Stomach smooth muscle (tissue), 2 donors: ENCODE measurements around the gene ELAVL1.
A peak's percentile ranks its signal among the peaks of the same experiment; 100 is the strongest.
"Not testable (repeated sequence)": the region's sequence is repeated elsewhere in the genome, so short reads cannot be mapped to it uniquely, and the experiment has no call there.

ENCODE experiments used
- H3K27ac ChIP-seq: one replicate; pipeline ENCODE4 v1.7.0; 2013; ENCODE audit warnings: mild to moderate bottlenecking, low read length, inconsistent platforms
- H3K27me3 ChIP-seq, 2 donors: one replicate each; pipeline ENCODE4 v1.7.0; 2013; ENCODE audit warnings: low read length in 2 of 2; ENCODE audit not compliant: insufficient read depth in 2 of 2, control insufficient read depth in 1 of 2
- H3K36me3 ChIP-seq, 2 donors: one replicate each; pipeline ENCODE4 v1.7.0; 2013; ENCODE audit warnings: low read length in 2 of 2; ENCODE audit not compliant: control insufficient read depth in 2 of 2, insufficient read depth in 2 of 2
- H3K4me1 ChIP-seq: one replicate; pipeline ENCODE4 v1.7.0; 2013; ENCODE audit warnings: low read length; ENCODE audit not compliant: control insufficient read depth, insufficient read depth
- H3K4me3 ChIP-seq, 2 donors: one replicate each; pipeline ENCODE4 v1.7.0; 2013; ENCODE audit warnings: low read length in 2 of 2
- H3K9ac ChIP-seq, 2 donors: one replicate each; pipeline ENCODE4 v1.7.0; 2013; ENCODE audit warnings: low read length in 2 of 2, mild to moderate bottlenecking in 1 of 2
- H3K9me3 ChIP-seq, 2 donors: one replicate each; pipeline ENCODE4 v1.7.0; 2013; ENCODE audit warnings: low read length in 2 of 2; ENCODE audit not compliant: control insufficient read depth in 2 of 2
- donor health status: healthy.
- donor health status: Pancreatic carcinoma.

Gene ELAVL1

DNA sequence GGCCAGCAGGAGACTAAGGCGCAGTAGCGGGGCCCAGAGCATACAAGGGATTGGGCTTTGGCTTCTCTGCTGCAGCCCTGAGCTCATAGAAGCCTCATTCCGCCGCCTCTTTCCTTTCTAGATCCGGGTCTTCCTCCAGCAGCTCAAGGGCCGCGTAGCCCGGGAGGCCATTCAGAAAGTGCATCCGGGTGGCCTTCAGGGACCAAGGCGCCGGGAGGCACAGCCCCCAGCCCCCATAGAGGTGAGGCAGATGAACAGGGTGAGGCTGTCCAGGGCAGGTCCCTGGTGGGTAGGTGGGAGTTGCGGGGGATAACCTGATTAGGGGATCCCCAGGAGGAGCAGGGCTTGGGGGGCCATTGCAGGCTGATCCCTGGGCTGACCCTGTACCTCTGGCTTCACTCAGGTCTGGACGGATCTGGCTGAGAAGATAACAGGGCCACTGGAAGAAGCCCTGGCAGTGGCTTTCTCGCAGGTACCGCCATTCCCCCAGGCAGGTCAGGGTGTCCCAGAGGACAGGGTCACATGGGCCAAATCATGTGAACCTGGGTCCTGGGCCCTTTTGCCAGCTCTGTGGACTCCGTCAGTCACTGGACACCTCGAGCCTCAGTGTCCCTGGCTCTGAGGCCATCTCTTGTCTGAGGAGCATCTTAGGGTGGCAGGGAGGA lies 84.0 kb downstream of the ELAVL1 start:
- peak overlapping the region; percentile 72 to 82 for H3K9ac ChIP-seq
- H3K36me3 ChIP-seq, result peaks cover 3 to 6% of the 10 kb centered on the region in 2 donors
- H3K27ac ChIP-seq, result peak overlapping the region; percentile 84
- H3K27me3 ChIP-seq, result peaks cover 14 to 24% of the 10 kb centered on the region in 2 donors
- H3K4me1 ChIP-seq, result peaks cover 69% of the 10 kb centered on the region
- peak overlapping the region; percentile 74 to 81 for H3K4me3 ChIP-seq
- H3K9me3 ChIP-seq, result no peaks in the 10 kb centered on the region

DNA sequence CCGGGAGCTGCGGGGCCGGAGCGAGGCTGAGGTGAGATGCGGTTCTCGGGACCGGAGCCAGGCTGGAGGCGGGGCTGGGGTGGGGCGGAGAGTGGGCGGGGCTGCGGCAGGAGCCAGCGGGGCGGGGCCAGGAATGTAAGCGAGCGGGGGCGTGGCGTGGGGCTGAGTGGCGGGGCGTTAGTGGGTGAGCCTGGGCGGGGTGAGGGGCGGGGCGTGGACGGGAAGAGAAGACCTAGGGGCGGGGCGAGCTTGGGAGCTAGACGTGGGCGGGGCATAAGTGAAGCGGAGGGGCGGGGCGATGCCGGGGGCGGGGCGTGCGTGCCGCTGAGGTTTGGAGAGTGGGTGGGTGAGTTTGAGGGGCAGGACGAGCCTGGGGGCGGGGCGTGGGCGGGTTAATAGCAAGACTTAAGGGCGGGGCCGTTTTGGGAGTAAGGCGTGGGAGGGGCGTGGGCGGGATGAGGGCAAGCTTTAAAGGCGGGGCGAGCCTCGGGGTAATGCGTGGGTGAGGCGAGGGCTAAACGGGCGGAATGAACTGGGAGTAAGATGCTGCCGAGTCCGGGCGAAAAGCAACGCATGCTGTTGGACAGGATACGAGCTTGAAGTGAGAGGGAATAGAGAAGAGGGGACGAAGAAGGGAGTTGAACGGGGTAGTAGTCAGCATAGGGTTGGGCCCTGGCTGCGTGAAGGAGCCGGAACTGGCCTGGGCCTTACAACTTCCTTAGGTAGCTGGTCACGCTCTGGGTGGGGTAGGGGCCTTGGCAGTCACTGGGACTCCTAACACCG lies 84.7 kb downstream of the ELAVL1 start:
- Histone ChIP-seq H3K27me3 (peaks cover 18 to 31% of the 10 kb centered on the region in 2 donors), H3K4me1 (peaks cover 72% of the 10 kb centered on the region)

DNA sequence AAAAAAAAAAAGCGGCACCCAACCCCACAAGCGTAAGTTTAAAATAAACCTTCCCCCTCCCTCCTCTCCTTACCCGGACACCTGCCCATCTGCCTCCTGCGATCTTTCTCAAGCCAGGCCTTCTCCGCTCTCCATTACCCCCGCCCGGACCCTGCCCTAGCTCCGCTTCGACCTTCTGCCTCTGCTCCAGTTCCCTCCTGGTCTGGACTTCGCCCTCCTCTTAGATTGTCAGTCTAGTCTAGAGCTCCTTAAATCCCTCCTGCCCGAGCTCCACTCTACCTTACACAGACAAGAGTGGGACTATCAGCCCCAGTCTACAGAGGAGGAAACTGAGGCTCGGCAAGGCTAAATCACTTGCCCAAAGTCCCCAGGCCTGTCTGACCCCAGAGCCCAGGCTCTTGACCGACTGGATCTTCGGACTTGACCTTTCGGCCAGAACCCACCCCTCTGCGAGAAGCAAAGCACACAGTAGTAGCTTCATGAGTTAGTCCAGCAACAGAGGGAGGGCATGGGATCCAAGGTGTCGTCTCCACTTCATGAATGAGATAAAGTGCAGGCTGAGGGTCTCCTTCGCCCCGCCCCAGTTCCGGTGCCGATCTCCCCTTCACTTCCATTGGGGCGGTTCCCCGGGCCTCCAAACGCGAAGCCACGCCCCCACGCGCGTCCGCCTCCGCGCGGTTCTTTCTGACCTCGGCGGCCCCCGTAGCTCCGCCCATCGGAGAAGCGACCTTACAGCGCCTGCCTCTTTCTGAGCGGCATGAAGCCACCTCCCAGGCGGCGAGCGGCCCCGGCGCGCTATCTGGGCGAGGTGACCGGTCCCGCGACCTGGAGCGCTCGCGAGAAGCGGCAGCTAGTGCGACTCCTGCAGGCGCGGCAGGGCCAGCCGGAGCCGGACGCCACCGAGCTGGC lies 85.6 kb downstream of the ELAVL1 start, which contains the start of gene SNAPC2:
Gene SNAPC2 (plus strand): TSS at position 729 of the 909 bp plus-strand sequence. CDS start 29 bp downstream, at position 758.
- Histone ChIP-seq H3K4me1 (peaks cover 70% of the 10 kb centered on the region), H3K4me3 (peak within 1 kb of the TSS; percentile 85 to 88), H3K36me3 (peaks cover 3 to 6% of the 10 kb centered on the region in 2 donors), H3K9me3 (no peaks in the 10 kb centered on the region), H3K9ac (peak within 1 kb of the TSS; percentile 72 to 82), H3K27me3 (peaks cover 23 to 38% of the 10 kb centered on the region in 2 donors), H3K27ac (peak within 1 kb of the TSS; percentile 84)

More for the DNA sequence above, 84.7 kb downstream of the ELAVL1 start:
- Histone ChIP-seq H3K27ac (peak overlapping the region; percentile 84), H3K4me3 (peak overlapping the region; percentile 85 to 88), H3K9me3 (no peaks in the 10 kb centered on the region), H3K36me3 (peaks cover 3 to 6% of the 10 kb centered on the region in 2 donors), H3K9ac (peak overlapping the region; percentile 72 to 82)

DNA sequence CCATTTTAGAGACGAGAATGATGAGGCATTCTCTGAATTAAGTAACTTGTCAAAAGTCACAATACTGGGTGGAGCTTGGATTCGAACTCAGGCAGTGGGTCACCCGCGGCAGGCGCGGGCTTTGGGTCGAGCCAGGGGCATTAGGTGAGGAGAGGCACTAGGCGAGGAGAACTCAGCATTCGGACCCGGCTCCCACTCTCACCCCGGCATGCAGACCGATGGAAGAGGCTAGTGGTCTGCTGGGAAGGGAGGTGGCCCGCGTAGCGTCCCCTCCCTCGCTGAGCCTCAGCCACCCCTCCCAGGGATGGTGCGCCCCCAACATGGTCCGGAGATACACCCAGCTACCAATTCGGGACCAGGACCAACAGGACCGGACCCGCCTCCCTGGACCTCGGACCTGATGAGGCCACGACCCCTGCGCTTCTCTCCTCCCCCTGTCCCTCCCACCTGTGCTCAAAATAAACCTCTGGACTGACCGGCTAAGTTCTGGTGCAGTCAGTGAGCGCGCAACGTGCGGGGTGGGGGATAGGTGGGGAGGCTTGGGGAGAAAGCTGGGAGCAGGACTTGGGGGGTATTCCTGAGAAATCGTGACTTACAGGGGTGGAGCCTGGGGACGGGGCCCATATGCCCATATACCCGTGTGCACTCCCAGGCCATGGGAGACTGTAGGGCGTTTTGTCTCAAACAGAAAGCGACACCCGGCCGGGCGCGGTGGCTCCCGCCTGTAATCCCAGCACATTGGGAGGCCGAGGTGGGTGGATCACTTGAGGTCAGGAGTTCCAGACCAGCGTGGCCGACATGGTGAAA lies 86.6 kb downstream of the ELAVL1 start:
- Histone ChIP-seq H3K9me3 (no peaks in the 10 kb centered on the region), H3K4me1 (peaks cover 62% of the 10 kb centered on the region), H3K27me3 (peaks cover 23 to 38% of the 10 kb centered on the region in 2 donors), H3K9ac (no peak overlapping the region), H3K4me3 (no peak overlapping the region), H3K27ac (no peak overlapping the region), H3K36me3 (peaks cover 3 to 6% of the 10 kb centered on the region in 2 donors)

DNA sequence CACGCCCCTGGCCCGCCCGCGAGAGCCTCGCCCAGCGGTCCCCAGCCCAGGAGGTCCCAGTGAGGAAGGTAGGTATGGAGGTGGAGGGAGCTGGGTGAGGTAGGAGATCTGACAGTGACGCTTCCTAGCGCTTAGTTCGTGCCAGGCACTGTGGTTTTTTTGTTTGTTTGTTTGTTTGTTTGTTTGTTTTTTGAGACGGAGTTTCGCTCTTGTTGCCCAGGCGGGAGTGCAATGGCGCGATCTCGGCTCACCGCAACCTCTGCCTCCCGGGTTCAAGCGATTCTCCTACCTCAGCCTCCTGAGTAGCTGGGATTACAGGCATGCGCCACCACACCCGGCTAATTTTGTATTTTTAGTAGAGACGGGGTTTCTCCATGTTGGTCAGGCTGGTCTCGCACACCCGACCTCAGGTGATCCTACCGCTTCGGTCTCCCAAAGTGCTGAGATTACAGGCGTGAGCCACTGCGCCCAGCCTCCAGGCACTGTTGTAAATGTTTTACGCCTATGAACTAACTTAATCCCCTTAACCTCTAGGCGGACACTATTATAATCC lies 87.3 kb downstream of the ELAVL1 start:
- H3K27me3 ChIP-seq, result peaks cover 23 to 38% of the 10 kb centered on the region in 2 donors
- peak overlapping the region in 1 of 2 donors; percentile 55 for H3K4me3 ChIP-seq
- not testable (repeated sequence) for H3K36me3 ChIP-seq, H3K9me3 ChIP-seq, H3K27ac ChIP-seq, H3K9ac ChIP-seq
- H3K4me1 ChIP-seq, result peaks cover 56% of the 10 kb centered on the region

DNA sequence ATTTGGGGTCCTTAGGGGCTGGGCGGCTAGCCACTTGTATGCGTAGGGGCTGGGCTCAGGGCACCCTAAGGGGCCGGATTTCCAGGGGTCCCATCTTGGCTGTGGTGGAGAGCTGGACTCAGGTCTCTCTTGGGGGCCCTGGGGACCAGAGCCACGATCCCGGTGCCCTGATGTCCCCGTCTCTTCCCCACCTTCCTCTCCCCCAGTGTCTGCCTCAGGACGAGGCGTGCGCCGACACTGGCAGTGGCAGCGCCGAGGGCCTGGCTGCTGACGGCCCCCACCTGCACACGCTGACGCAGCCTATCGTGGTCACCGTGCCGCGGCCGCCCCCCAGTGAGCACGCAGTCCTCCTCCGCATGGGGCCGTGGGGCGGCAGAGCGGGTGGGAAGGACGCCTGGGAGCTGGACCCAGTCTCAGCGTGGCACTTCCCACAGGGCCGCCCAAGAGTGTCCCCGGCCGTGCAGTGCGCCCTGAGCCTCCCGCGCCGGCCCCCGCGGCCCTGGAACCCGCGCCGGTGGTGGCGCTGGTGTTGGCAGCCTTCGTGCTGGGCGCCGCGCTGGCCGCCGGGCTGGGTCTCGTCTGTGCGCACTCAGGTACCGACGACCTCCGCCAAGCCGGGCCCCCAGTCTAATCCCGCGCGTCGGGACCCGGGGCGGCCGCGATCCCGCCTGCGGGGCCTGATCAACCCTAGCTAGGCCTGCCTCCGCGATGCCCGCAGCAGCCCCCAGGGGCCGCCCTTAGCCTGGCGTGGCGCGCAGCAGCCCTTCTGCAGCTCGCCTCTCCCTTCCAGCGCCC lies 88.0 kb downstream of the ELAVL1 start:
- H3K9me3 ChIP-seq, result no peaks in the 10 kb centered on the region
- H3K27ac ChIP-seq, result peak overlapping the region; percentile 31
- H3K4me1 ChIP-seq, result peaks cover 50% of the 10 kb centered on the region
- peak overlapping the region in 1 of 2 donors; percentile 55 for H3K4me3 ChIP-seq
- H3K27me3 ChIP-seq, result peaks cover 23 to 38% of the 10 kb centered on the region in 2 donors
- peaks cover 0 to 10% of the 10 kb centered on the region in 2 donors for H3K36me3 ChIP-seq
- H3K9ac ChIP-seq, result peak overlapping the region; percentile 15 to 29

DNA sequence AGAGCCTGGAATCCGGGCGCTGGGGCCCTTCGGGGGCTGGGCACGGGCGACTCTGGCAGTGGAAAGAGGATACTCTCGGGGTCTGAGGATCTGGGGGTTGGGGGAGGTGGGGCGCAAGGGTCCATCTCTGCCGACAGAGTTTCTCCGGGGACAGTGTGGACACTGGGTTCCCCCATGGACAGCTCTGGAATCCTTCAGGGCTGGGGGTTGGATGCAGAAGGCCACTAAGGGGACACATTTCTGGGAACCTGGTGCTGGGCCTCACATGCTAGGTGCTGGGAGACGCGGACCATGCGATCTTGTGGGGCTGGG lies 88.5 kb downstream of the ELAVL1 start:
- Histone ChIP-seq H3K9ac (peak overlapping the region; percentile 15 to 29), H3K4me3 (peak overlapping the region in 1 of 2 donors; percentile 55), H3K27me3 (peaks cover 23 to 38% of the 10 kb centered on the region in 2 donors), H3K27ac (peak overlapping the region; percentile 31), H3K4me1 (peaks cover 45% of the 10 kb centered on the region), H3K36me3 (peaks cover 4 to 11% of the 10 kb centered on the region in 2 donors), H3K9me3 (no peaks in the 10 kb centered on the region)

DNA sequence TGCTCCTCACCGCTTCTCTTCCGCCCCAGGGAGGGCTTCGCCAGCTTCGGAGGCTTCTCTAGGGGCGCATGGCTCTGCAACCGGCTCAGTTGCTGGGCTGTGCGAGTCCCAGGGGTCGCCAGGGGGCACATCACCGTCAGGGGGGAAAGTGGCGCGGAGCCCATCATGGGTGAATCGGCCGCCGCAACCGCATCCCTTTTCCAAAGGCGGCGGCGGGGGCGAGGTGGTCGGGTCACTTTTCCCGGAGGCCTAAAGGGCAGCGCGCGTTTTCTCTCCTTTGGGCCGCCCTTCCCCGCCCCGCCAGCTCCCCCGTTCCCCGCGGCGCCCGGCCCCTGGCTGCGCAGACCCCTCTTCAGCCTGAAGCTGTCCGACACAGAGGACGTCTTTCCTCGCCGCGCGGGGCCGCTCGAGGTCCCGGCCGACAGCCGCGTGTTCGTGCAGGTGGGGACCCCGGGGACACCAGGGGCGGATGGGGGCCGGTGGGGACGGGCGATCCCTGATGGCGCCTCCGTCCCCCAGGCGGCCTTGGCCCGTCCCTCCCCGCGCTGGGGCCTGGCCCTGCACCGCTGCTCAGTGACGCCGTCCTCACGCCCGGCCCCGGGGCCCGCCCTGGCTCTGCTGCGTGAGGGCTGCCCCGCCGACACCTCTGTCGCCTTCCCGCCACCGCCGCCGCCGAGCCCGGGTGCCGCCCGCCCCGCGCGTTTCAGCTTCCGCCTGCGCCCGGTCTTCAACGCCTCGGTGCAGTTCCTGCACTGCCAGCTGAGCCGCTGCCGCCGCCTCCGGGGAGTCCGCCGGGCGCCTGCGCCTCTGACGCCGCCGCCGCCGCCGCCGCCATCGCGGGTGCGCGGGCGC lies 89.1 kb downstream of the ELAVL1 start:
- peak overlapping the region in 1 of 2 donors; percentile 55 for H3K4me3 ChIP-seq

More for the DNA sequence above, 89.1 kb downstream of the ELAVL1 start:
- Histone ChIP-seq H3K9me3 (no peaks in the 10 kb centered on the region), H3K36me3 (peaks cover 10 to 15% of the 10 kb centered on the region in 2 donors), H3K27me3 (peaks cover 23 to 38% of the 10 kb centered on the region in 2 donors), H3K9ac (no peak overlapping the region), H3K4me1 (peaks cover 39% of the 10 kb centered on the region), H3K27ac (peak overlapping the region; percentile 31)
